Epithelial cell of umbilical artery (primary cell): ENCODE results near the gene MYO7A. TPM values are rescaled to one million over a fixed set of nuclear protein-coding genes. Genes with fewer than 3 reads are reported as not detected.

Source experiments
- total RNA-seq: library from RNA; depleted of rRNA; stranded (reverse); fragments of >200 nt; gene quantifications from 2 replicates; pipeline ENCODE4 v1.2.3, GENCODE V29; 2014

The MYO7A gene
- total RNA-seq, result 0.65 and 0.76 TPM in 2 replicates

DNA sequence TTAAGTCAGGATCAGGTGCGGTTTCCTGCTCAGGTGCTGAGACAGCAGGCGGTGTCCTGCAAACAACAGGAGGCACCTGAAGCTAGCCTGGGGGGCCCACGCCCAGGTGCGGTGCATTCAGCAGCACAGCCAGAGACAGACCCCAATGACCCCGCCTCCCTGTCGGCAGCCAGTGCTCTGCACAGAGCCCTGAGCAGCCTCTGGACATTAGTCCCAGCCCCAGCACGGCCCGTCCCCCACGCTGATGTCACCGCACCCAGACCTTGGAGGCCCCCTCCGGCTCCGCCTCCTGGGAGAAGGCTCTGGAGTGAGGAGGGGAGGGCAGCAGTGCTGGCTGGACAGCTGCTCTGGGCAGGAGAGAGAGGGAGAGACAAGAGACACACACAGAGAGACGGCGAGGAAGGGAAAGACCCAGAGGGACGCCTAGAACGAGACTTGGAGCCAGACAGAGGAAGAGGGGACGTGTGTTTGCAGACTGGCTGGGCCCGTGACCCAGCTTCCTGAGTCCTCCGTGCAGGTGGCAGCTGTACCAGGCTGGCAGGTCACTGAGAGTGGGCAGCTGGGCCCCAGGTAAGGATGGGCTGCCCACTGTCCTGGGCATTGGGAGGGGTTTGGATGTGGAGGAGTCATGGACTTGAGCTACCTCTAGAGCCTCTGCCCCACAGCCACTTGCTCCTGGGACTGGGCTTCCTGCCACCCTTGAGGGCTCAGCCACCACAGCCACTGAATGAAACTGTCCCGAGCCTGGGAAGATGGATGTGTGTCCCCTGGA, at the start of gene MYO7A:
Gene MYO7A, plus strand, starts transcription at position 327 of the 772 bp plus-strand sequence. CDS start 2,389 bp downstream, outside the sequence.

DNA sequence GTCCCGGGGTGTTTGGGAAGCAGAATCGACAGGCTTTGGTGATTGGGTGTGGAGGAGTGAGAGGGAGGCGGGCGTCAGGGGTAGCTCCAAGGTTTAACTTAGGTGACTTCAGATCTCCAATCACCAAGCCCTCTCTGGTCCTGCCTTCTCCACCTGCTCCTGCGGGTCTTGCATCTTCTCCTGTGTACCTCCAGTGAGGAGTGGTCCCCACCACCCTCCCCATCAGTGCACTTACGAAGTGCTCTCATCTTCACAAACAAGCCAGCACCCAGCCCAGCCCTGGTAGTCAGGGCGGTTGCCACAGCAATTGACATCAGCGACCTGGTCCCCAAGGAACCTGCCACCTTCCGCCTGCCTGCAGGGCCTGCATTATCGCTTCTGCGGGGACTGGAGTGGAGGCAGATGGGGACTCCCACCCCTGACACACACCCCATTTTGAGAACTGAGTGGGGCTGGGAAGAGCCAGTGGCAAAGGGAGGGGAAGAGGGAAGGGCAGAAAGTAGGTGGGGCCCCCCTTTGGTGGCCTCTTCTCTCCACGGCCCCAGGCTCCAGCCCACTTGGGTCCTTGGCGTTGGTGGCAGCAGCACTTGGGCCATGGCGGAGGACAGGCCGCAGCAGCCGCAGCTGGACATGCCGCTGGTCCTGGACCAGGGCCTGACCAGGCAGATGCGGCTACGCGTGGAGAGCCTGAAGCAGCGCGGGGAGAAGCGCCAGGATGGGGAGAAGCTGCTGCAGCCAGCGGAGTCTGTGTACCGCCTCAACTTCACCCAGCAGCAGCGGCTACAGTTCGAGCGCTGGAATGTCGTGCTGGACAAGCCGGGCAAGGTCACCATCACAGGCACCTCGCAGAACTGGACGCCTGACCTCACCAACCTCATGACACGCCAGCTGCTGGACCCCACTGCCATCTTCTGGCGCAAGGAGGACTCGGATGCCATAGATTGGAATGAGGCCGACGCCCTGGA, 25.5 kb upstream of the MYO7A start, which contains the start of gene OMP:
Gene OMP, plus strand, starts transcription at position 595 of the 965 bp plus-strand sequence. Its CDS starts 0 bp downstream, at position 595.

Other genes with a start within 250 kb of the MYO7A start
- gene B3GNT6, start 93.8 kb upstream of the MYO7A start, total RNA-seq, result not detected in 2 replicates
- gene CAPN5, start 61.3 kb upstream of the MYO7A start, total RNA-seq, result 8.1 TPM in 2 replicates
- gene OMP, start 25.4 kb upstream of the MYO7A start, total RNA-seq, result not detected in 2 replicates
- not detected in 2 replicates for gene GDPD4, start 173.4 kb downstream of the MYO7A start, total RNA-seq